Breast epithelium (tissue), 3 donors: ENCODE data around the gene CDH16.

Experiments
- POLR2A ChIP-seq: fragments of 450-650 bp; IDR thresholded peaks from one replicate; pipeline ENCODE4 v1.6.1; 2016; ENCODE audit warnings: antibody characterized with exemption, mild to moderate bottlenecking, moderate library complexity
- POLR2AphosphoS5 ChIP-seq, 3 donors: sonication (generic); formaldehyde crosslinking; IDR thresholded peaks; one replicate each; pipeline ENCODE4 v1.6.1; 2017; ENCODE audit warnings: antibody characterized with exemption in 3 of 3
- TF ChIP-seq, protein P1 (sequence below), 3 donors: fragments of 450-650 bp; IDR thresholded peaks; one replicate each; pipeline ENCODE4 v1.5.1; 2016 to 2017; ENCODE audit warnings: antibody characterized with exemption in 3 of 3, mild to moderate bottlenecking in 3 of 3, moderate library complexity in 3 of 3

DNA sequence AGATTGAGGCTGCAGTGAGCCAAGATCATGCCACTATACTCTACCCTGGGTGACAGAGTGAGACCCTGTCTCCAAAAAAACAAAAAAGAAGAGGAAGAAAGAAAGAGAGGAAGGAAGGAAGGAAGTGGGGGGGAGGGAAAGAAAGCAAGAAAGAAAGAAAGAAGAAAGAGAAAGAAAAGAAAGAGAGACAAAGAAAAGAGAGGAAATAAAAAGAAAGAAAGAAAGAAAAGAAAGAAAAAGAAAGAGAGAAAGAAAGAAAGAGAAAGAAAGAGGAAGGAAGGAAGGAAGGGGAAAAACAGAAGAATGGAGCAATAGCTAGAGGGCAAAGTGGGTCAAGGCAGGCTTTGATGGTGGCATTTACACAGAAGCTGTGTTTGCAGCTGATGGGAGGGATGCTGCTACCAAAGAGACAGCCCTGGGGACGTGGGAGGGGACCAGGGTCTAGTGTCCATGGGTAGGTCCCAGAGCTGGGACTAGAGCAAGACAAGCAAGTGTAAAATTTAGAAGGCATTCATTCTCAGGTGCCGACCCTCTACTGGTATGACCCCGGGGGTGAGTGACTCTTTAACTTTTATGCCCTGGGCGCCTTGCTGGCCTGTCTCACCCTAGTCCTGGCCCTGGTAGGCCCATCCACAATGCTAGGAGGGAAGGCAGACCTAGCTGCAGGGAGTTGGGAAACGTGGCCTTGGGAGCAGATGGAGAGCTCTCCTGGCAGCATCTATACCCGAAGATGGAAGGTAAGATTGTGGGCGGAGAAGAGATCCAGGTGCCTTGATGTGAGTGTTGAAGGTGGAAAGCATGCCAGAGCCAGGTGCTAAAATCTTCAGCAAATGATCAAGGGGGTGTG lies 40.4 kb upstream of the CDH16 start:
- TF ChIP-seq, protein P1, sequence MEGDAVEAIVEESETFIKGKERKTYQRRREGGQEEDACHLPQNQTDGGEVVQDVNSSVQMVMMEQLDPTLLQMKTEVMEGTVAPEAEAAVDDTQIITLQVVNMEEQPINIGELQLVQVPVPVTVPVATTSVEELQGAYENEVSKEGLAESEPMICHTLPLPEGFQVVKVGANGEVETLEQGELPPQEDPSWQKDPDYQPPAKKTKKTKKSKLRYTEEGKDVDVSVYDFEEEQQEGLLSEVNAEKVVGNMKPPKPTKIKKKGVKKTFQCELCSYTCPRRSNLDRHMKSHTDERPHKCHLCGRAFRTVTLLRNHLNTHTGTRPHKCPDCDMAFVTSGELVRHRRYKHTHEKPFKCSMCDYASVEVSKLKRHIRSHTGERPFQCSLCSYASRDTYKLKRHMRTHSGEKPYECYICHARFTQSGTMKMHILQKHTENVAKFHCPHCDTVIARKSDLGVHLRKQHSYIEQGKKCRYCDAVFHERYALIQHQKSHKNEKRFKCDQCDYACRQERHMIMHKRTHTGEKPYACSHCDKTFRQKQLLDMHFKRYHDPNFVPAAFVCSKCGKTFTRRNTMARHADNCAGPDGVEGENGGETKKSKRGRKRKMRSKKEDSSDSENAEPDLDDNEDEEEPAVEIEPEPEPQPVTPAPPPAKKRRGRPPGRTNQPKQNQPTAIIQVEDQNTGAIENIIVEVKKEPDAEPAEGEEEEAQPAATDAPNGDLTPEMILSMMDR (IDR thresholded peaks at IDR 0.05) = no peak
- TF ChIP-seq POLR2A (no peak), POLR2AphosphoS5 (IDR thresholded peaks at IDR 0.05) (no peak)
